Renal cortex interstitium (tissue), 11 donors: ENCODE results near the gene CDH12. TPM values are rescaled to one million over a fixed set of nuclear protein-coding genes. Genes with fewer than 3 reads are reported as not detected.
A peak's percentile ranks its signal among the peaks of the same experiment; 100 is the strongest.

ENCODE experiments used
- DNase-seq, 11 donors: peaks; one replicate each; pipeline ENCODE4 v3.0.0-alpha.2; 2013; ENCODE audit warnings: low read depth in 9 of 11, low spot score in 4 of 11; ENCODE audit errors: extremely low read depth in 1 of 11
- polyA plus RNA-seq, 3 donors: library from polyadenylated mRNA; unstranded; fragments of 120-200 nt; gene quantifications; one replicate each; pipeline ENCODE4 v1.2.1, GENCODE V29; 2013; ENCODE audit not compliant: insufficient read length in 3 of 3

The CDH12 gene
- polyA plus RNA-seq, 3 donors: 6.1 to 8.0 (median 6.4) TPM

- DNase-seq: no peak
These were observed 338.9 kb downstream of the CDH12 start for GRCh38 chr5:22514231-22514630.

- no peak for DNase-seq
These were observed 347.3 kb downstream of the CDH12 start for GRCh38 chr5:22505891-22506290.

GRCh38 chr5:22504411-22504810, 348.7 kb downstream of the CDH12 start:
- DNase-seq: peak in 1 of 11 donors; percentile 2

- no peak for DNase-seq
These were observed 352.6 kb downstream of the CDH12 start for GRCh38 chr5:22500556-22500955.

- DNase-seq: no peak
These were observed 356.5 kb downstream of the CDH12 start for GRCh38 chr5:22496666-22497065.

GRCh38 chr5:22495016-22495720, 358.0 kb downstream of the CDH12 start:
- no peak for DNase-seq

GRCh38 chr5:22488427-22488826, 364.7 kb downstream of the CDH12 start:
- no peak for DNase-seq

- no peak for DNase-seq
These were observed 372.8 kb downstream of the CDH12 start for GRCh38 chr5:22480305-22480704.

- DNase-seq: no peak
These were observed 379.3 kb downstream of the CDH12 start for GRCh38 chr5:22473886-22474285.

GRCh38 chr5:22471154-22471553, 382.0 kb downstream of the CDH12 start:
- no peak for DNase-seq

GRCh38 chr5:22470408-22470807, 382.7 kb downstream of the CDH12 start:
- no peak for DNase-seq

- DNase-seq: no peak
These were observed 387.5 kb downstream of the CDH12 start for GRCh38 chr5:22465616-22466015.

- DNase-seq: no peak
These were observed 388.0 kb downstream of the CDH12 start for GRCh38 chr5:22465177-22465576.

- no peak for DNase-seq
These were observed 393.0 kb downstream of the CDH12 start for GRCh38 chr5:22460189-22460588.

GRCh38 chr5:22432905-22433304, 420.2 kb downstream of the CDH12 start:
- no peak for DNase-seq

GRCh38 chr5:22431840-22432239, 421.3 kb downstream of the CDH12 start:
- DNase-seq: no peak

- no peak for DNase-seq
These were observed 421.7 kb downstream of the CDH12 start for GRCh38 chr5:22431406-22431805.

GRCh38 chr5:22411554-22412349, 441.4 kb downstream of the CDH12 start:
- no peak for DNase-seq

- no peak for DNase-seq
These were observed 461.2 kb downstream of the CDH12 start for GRCh38 chr5:22391956-22392355.

GRCh38 chr5:22390888-22391287, 462.3 kb downstream of the CDH12 start:
- no peak for DNase-seq
